DOHH2 (cell line): ENCODE measurements around the gene SLN.

ENCODE experiments used
- H3F3A ChIP-seq: fragments of 200-600 bp; sonication (generic), shearing (Covaris generic); 2 replicates; pipeline ENCODE4 v1.6.0; 2016; ENCODE audit warnings: antibody characterized with exemption, mild to moderate bottlenecking; ENCODE audit not compliant: control insufficient read depth, insufficient read depth
- H3K27ac ChIP-seq: fragments of 200-600 bp; sonication (generic); 2 replicates; pipeline ENCODE4 v1.5.1; 2014; ENCODE audit warnings: low read depth, mild to moderate bottlenecking, low read length, moderate library complexity
- H3K27me3 ChIP-seq: fragments of 200-600 bp; sonication (generic); 2 replicates; pipeline ENCODE4 v1.6.1; 2014; ENCODE audit warnings: mild to moderate bottlenecking, low read length, mixed read lengths; ENCODE audit not compliant: control insufficient read depth
- H3K36me3 ChIP-seq: fragments of 200-600 bp; sonication (generic); 2 replicates; pipeline ENCODE4 v1.6.1; 2014; ENCODE audit warnings: mild to moderate bottlenecking, low read length, moderate library complexity, mixed read lengths; ENCODE audit not compliant: control insufficient read depth
- H3K4me1 ChIP-seq: fragments of 200-600 bp; sonication (generic); 2 replicates; pipeline ENCODE4 v1.6.1; 2014; ENCODE audit warnings: mild to moderate bottlenecking, low read length, mixed read lengths; ENCODE audit not compliant: control insufficient read depth
- H3K4me2 ChIP-seq: fragments of 200-600 bp; sonication (generic); 2 replicates; pipeline ENCODE4 v1.6.0; 2014; ENCODE audit warnings: mild to moderate bottlenecking, low read length, moderate library complexity
- H3K4me3 ChIP-seq: fragments of 200-600 bp; sonication (generic); 2 replicates; pipeline ENCODE4 v1.5.1; 2014; ENCODE audit warnings: mild to moderate bottlenecking, low read length, mixed read lengths
- H3K79me2 ChIP-seq: fragments of 200-600 bp; sonication (generic); 2 replicates; pipeline ENCODE4 v1.6.1; 2014; ENCODE audit warnings: mild to moderate bottlenecking, low read length, mixed read lengths; ENCODE audit not compliant: control insufficient read depth
- H3K9me2 ChIP-seq: fragments of 200-600 bp; sonication (generic); replicated peaks from 2 replicates; pipeline ENCODE4 v1.6.1; 2014; ENCODE audit warnings: mild to moderate bottlenecking, low read length, mixed read lengths; ENCODE audit not compliant: control insufficient read depth
- H3K9me3 ChIP-seq: fragments of 200-600 bp; sonication (generic); 2 replicates; pipeline ENCODE4 v1.6.1; 2014; ENCODE audit warnings: antibody characterized with exemption, low read length, mixed read lengths; ENCODE audit not compliant: control insufficient read depth, insufficient read depth
- H4K20me1 ChIP-seq: fragments of 200-600 bp; sonication (generic); 2 replicates; pipeline ENCODE4 v1.6.0; 2014; ENCODE audit warnings: low read depth, mild to moderate bottlenecking, antibody characterized with exemption, low read length, moderate library complexity; ENCODE audit not compliant: control insufficient read depth, insufficient read depth
- CTCF ChIP-seq: fragments of 200-600 bp; sonication (generic); IDR thresholded peaks from one replicate; pipeline ENCODE4 v1.5.1; 2014; ENCODE audit warnings: antibody characterized with exemption, mild to moderate bottlenecking, low read depth, low read length; ENCODE audit not compliant: poor library complexity, severe bottlenecking
- EZH2phosphoT487 ChIP-seq: fragments of 200-600 bp; sonication (generic); IDR thresholded peaks from 2 replicates; pipeline ENCODE4 v1.6.1; 2017; ENCODE audit warnings: borderline replicate concordance, mild to moderate bottlenecking, antibody characterized with exemption, low read length, moderate library complexity, mixed read lengths

SLN gene

GRCh38 chr11:107682171-107682570, 29.7 kb downstream of the SLN start:
- Histone ChIP-seq H3K4me1 (no peaks in the 10 kb centered on the region), H3K4me3 (no peak overlapping the region), H3K9me2 (no peaks in the 10 kb centered on the region), H4K20me1 (no peaks in the 10 kb centered on the region), H3F3A (no peaks in the 10 kb centered on the region), H3K79me2 (no peaks in the 10 kb centered on the region), H3K36me3 (no peaks in the 10 kb centered on the region), H3K4me2 (no peak overlapping the region), H3K27me3 (no peaks in the 10 kb centered on the region), H3K9me3 (no peaks in the 10 kb centered on the region), H3K27ac (no peak overlapping the region)
- no peak for TF ChIP-seq CTCF
- no peak for TF ChIP-seq EZH2phosphoT487

GRCh38 chr11:107679255-107680024, 32.4 kb downstream of the SLN start:
- no peaks in the 10 kb centered on the region for H3K79me2 ChIP-seq
- no peak overlapping the region for H3K4me2 ChIP-seq
- no peaks in the 10 kb centered on the region for H3K27me3 ChIP-seq
- no peak overlapping the region for H3K4me3 ChIP-seq
- H3K27ac ChIP-seq: no peak overlapping the region
- no peaks in the 10 kb centered on the region for H4K20me1 ChIP-seq
- H3K36me3 ChIP-seq: no peaks in the 10 kb centered on the region
- no peaks in the 10 kb centered on the region for H3K9me2 ChIP-seq
- TF ChIP-seq CTCF: no peak
- TF ChIP-seq EZH2phosphoT487: no peak
- H3K9me3 ChIP-seq: no peaks in the 10 kb centered on the region
- H3F3A ChIP-seq: no peaks in the 10 kb centered on the region
- H3K4me1 ChIP-seq: no peaks in the 10 kb centered on the region

- H3K79me2 ChIP-seq: no peaks in the 10 kb centered on the region
- H3K4me3 ChIP-seq: no peak overlapping the region
- H3K27me3 ChIP-seq: no peaks in the 10 kb centered on the region
- no peaks in the 10 kb centered on the region for H4K20me1 ChIP-seq
- H3K9me2 ChIP-seq: no peaks in the 10 kb centered on the region
- H3K4me1 ChIP-seq: no peaks in the 10 kb centered on the region
- TF ChIP-seq CTCF (no peak), EZH2phosphoT487 (no peak)
- H3K36me3 ChIP-seq: no peaks in the 10 kb centered on the region
- no peaks in the 10 kb centered on the region for H3K9me3 ChIP-seq
- no peaks in the 10 kb centered on the region for H3F3A ChIP-seq
- no peak overlapping the region for H3K27ac ChIP-seq
- H3K4me2 ChIP-seq: no peak overlapping the region
These were observed 33.3 kb downstream of the SLN start for GRCh38 chr11:107678632-107678971.
